DMS 273 (cell line): ENCODE results near the gene SURF6.
"Not testable (repeated sequence)": the region's sequence is repeated elsewhere in the genome, so short reads cannot be mapped to it uniquely, and the experiment has no call there.

ENCODE experiments used
- DNase-seq: peaks from one replicate; lab custom pipeline; 2025; ENCODE audit not compliant: unreplicated experiment; lab: John Stamatoyannopoulos, UW

The SURF6 gene

DNA sequence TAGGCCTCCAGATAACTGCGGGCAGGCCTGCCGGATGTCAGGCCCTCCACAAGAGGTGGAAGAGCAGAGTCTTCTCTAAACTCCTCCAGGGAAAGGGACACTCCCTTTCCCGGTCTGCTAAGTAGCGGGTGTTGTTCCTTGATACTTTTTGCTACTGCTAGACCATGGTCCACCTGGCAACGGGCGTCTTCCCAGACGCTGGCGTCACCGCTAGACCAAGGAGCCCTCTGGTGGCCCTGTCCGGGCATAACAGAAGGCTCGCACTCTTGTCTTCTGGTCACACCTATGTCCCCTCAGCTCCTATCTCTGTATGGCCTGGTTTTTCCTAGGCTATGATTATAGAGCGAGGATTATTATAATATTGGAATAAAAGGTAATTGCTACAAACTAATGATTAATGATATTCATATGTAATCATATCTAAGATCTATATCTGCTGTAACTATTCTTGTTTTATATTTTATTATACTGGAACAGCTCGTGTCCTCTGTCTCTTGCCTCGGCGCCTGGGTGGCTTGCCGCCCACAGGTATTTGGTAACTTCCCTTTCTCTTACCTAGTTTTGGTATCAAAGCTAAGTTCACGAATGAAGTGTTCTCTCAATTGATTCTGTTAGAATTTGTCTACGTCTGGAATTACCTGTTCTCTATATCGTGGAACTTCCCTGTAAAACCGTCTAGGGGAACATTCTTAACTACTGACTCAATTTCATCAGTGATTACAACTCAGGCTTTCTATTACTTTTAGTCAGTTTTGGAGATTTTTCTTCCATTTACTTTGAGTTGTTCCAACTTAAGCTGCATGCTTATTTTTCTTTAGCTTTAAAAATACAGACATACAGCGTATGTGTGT lies 6.5 kb downstream of the SURF6 start:
- peak; percentile 57 for DNase-seq

- no peak for DNase-seq
These were observed 8.0 kb downstream of the SURF6 start for GRCh38 chr9:133327834-133328484.

GRCh38 chr9:133327021-133327420 lies 9.0 kb downstream of the SURF6 start:
- not testable (repeated sequence) for DNase-seq

- DNase-seq: no peak
These were observed 11.8 kb downstream of the SURF6 start for GRCh38 chr9:133323991-133324703.

- no peak for DNase-seq
These were observed 12.8 kb downstream of the SURF6 start for GRCh38 chr9:133323211-133323610.

DNA sequence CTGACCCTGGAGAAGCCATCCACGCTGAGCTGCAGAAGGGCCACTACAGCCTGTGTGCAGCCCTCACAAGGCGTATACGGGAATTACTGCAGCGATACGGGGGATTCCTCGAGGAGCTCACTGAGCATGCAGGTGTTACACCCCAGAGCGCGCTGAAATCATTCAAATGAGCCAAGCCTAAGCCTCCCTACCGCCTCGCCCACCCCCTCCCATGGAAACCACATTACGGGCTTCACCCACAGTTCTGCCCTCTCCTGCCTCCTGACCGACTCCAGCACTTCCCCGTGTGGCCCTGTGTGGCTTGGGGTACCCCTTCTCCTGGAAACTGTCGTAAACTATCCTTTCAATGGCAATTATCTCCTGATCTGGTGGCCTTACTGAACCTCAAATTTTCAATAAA lies 13.3 kb downstream of the SURF6 start:
- no peak for DNase-seq

- no peak for DNase-seq
These were observed 14.5 kb downstream of the SURF6 start for GRCh38 chr9:133321411-133321935.

DNA sequence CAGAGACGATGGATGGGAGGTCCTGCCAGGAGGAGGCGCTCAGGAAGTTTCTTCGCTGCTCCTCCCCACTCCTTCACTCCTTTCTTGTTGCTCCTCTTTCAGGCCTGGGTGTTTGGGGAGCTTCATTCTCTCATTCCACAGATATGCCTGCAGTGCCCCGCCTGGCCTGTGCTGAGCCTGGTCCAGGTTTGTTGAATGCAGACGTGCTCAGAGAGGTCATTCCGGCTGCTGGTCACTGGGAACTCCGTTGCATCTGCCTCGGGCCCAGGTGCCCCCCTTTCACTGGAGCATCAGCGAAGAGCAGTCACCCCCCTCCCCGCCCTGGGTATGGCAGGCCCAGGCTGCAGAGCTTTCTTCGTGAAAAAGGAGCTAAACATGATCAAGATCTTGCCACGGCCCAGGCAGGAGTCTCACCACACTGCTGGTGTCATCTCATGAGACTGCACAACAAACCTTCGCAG lies 15.5 kb downstream of the SURF6 start:
- no peak for DNase-seq

DNA sequence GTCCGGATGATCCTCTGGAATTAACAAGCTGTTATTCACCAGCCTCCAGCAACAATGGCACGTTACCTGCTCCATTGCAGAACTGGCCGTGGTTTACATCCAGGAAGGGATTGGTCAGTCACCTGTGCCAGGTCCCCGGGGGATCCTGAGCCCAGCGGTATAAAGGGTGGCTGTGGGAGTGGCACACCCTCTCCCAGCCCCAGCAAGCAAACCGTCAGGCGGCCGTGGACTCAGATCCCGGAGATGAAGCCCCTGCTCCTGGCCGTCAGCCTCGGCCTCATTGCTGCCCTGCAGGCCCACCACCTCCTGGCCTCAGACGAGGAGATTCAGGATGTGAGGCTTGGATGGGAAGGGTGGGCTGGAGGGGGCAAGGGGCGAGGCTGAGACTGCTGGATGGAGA lies 18.4 kb downstream of the SURF6 start:
- not testable (repeated sequence) for DNase-seq

GRCh38 chr9:133315997-133316396 lies 20.0 kb downstream of the SURF6 start:
- no peak for DNase-seq

DNA sequence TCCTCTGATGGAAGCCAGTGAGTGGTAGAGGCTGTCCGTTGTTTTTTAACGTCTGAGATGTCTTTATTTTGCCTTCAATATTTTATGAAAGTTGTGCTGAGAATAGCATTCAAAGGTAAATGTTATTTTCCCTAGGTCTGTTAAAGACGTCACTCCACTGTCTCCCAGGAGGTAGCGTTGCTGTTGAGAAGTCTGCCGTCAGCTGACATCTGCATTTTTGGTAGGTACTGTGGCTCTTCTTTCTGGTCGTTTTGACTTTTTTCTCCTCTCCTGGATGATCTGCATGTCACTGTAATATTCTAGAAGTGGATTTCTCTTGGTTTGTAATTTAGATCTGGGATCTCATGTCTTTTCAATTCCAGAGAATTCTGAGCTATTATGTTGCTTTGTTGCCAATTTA lies 26.4 kb downstream of the SURF6 start:
- DNase-seq: no peak

DNA sequence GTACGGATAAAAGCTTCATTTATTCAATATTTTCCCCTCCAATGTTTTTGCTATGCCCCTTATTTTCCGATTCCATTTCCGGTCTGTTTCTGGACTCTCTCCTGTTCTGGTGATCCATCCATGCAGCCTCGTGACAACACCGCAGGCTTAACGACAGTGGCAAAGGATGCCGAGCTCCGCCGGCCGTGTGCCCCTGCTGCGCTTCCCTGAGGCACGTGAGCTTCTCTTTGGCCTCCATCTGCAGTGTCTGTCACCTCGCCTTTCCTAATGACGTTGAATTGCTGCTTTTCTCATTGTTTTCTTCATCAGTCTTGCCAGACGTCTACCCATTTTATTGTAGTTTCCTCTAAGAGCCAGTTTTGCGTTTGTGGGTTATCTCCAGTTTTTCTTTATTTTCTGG lies 28.7 kb downstream of the SURF6 start:
- no peak for DNase-seq

- DNase-seq: peak; percentile 33
These were observed 29.5 kb downstream of the SURF6 start for GRCh38 chr9:133306242-133307204.

- no peak for DNase-seq
These were observed 30.3 kb downstream of the SURF6 start for GRCh38 chr9:133305731-133306130.

DNA sequence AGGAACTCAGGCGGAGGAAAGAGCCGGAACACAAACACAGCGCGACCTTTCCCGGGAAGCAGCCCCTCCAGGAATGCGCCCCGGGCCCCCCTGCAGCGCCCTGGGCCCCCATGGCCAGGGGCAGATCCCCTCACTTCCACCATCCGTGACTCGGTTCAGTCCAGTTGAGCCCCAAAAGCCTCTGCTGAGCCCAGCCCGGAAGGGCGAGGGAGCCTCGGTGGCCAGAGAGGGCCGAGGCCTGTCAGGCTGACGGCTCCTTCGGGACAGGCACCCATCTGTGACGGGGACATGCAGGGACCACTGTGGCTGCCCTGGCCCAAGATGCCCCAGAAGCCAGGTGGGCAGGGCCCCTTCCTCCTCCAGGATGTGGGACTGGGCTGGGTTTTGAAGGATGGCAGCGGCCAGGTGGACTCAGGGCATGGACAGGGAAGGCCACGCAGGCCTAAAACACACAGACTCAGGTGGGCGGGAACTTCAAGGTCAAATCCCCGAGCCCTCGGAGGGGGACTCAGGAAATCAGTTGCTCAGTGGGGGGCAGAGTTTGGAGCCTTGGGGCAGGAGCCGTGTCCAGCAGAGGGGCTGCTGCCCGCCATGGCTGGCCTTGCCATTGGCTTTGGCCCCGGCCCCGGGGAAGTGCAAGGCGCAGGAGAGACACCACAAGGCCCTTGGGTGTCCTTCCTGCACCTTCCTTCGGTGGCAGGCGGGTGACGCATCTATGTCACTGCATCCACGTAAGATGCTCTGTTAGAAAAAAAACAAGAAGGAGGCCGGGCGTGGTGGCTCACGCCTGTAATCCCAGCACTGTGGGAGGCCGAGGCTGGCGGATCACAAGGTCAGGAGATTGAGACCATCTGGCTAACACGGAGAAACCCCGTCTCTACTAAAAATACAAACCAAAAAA lies 31.3 kb downstream of the SURF6 start:
- no peak for DNase-seq

DNA sequence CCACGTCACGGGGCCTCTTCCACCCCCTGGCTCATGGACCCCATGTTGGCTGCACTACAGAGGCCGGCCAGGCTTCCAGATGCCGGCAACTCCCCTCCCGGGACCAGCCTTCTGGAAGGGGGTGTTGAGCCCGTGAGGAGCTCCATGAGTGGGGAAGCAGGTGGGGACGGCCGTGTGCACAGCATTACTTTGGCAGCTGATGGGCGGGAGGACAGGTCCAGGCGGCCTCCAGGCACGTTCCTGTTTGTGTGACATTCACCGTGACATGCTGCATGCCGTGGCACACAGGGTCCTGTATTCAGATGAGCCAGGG lies 31.9 kb downstream of the SURF6 start:
- DNase-seq: no peak

DNA sequence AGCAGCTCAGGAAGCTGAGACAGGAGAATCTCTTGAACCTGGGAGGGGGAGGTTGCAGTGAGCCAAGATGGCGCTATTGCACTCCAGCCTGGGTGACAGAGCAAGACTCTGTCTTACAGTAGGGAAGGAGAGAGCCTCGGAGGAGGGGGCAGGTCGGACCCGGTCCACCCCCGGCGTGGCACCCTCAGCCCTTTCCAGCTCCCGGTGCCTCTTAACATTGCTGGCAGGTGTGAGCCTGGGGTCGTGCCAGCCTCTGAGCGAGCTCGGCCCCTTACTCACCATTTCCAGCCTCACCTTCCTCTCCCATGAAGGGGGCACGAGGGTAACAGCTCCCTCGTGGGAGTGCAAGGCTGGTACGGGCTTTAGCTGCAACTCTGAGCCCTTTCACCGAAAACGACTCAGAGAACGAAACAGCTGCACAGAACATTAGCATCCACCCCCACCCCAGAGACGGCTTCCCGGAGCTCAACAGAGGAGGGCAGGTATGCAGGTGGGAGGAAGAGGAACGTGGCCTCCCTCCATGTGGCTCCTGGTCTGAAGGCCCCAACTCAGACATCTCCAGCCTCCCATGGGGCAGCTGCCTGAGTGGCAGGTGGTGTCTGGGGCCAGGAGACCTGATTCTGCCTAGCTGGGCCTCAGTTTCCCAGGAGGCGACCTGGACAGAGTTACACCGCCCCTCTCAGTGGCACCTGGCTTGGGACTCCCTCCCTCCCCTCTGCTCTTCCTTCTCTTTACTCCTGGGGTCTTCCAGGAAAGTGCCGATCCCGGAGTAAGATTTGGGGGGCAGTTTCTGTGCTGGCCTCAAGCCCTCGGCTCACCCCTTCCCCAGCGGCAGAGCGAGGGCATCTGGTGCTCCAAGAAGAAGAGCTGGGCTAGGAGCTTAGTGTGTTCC lies 32.5 kb downstream of the SURF6 start:
- no peak for DNase-seq
